Calu3 (cell line): ENCODE data around the gene PPM1H. TPM values are rescaled to one million over a fixed set of nuclear protein-coding genes. Genes with fewer than 3 reads are reported as not detected.
A peak's percentile ranks its signal among the peaks of the same experiment; 100 is the strongest.

ENCODE experiments used
- BruUV-seq: library from RNA; stranded (reverse); fragments of 400-500 nt; replicated peaks from 2 replicates; lab custom pipeline; 2021; lab: Mats Ljungman, UMichigan
- CTCF ChIA-PET: fragments of 300-600 bp; sonication (Branson Sonifier 250); formaldehyde crosslinking; loops from one replicate; lab custom pipeline; 2022; ENCODE audit warnings: antibody characterized with exemption; lab: Charles Lee
- DNase-seq: peaks from one replicate; pipeline ENCODE4 v3.0.0; 2022
- H3K27ac Mint-ChIP-seq: one replicate; pipeline ENCODE4 v1.8.0; 2022; ENCODE audit warnings: mixed read lengths; ENCODE audit not compliant: unreplicated experiment
- H3K27me3 Mint-ChIP-seq: one replicate; pipeline ENCODE4 v1.8.0; 2022; ENCODE audit warnings: mixed read lengths; ENCODE audit not compliant: unreplicated experiment
- H3K36me3 Mint-ChIP-seq: one replicate; pipeline ENCODE4 v1.8.0; 2022; ENCODE audit warnings: mild to moderate bottlenecking, moderate library complexity, mixed read lengths; ENCODE audit not compliant: insufficient read depth, unreplicated experiment
- H3K4me1 Mint-ChIP-seq: one replicate; pipeline ENCODE4 v1.8.0; 2022; ENCODE audit warnings: mild to moderate bottlenecking, low read depth, mixed read lengths; ENCODE audit not compliant: unreplicated experiment
- H3K4me3 Mint-ChIP-seq: one replicate; pipeline ENCODE4 v1.8.0; 2022; ENCODE audit warnings: mild to moderate bottlenecking, low read depth, moderate library complexity, mixed read lengths; ENCODE audit not compliant: unreplicated experiment
- H3K9me3 Mint-ChIP-seq: one replicate; pipeline ENCODE4 v1.8.0; 2022; ENCODE audit warnings: low read depth, mixed read lengths; ENCODE audit not compliant: unreplicated experiment
- CTCF ChIP-seq: fragments of 200-600 bp; IDR thresholded peaks from one replicate; pipeline ENCODE4 v1.8.0; 2022; ENCODE audit warnings: antibody characterized with exemption; ENCODE audit not compliant: unreplicated experiment
- intact Hi-C: fragments of 100-400 bp; cut with micrococcal nuclease; formaldehyde crosslinking; loops from one replicate; pipeline ENCODE4 v1.10.0; 2022; ENCODE audit not compliant: unreplicated experiment
- total RNA-seq: library from RNA; stranded (reverse); gene quantifications from 2 replicates; pipeline ENCODE4 v1.2.3, GENCODE V29; 2022

Gene PPM1H
- total RNA-seq, 1 experiment from 2014 or later: 36.7 TPM

- peak overlapping the region; percentile 95 for H3K27ac Mint-ChIP-seq
- peaks cover 62% of the 10 kb centered on the region for H3K36me3 Mint-ChIP-seq
- BruUV-seq: no TSS peak
- DNase-seq: no peak
- H3K27me3 Mint-ChIP-seq: no peaks in the 10 kb centered on the region
- intact Hi-C loops: loop anchor here (2.0 kb wide), 2 partner anchors 121 to 129 kb away; no protein-coding TSS in a partner anchor
- H3K4me1 Mint-ChIP-seq: peaks cover 18% of the 10 kb centered on the region
- peak overlapping the region; percentile 88 for H3K4me3 Mint-ChIP-seq
- TF ChIP-seq CTCF: no peak
- CTCF ChIA-PET: interaction anchor here (0.6 to 1.7 kb wide), 4 partner anchors 22 to 286 kb away, joined by 3 to 13 read pairs (median 4); no protein-coding TSS in a partner anchor
- no peaks in the 10 kb centered on the region for H3K9me3 Mint-ChIP-seq
These were observed 331.2 kb downstream of the PPM1H start for GRCh38 chr12:62603811-62604098.

GRCh38 chr12:62603061-62603810 is 331.7 kb downstream of the PPM1H start:
- no TSS peak for BruUV-seq
- peak overlapping the region; percentile 99 for H3K27ac Mint-ChIP-seq
- peak; percentile 92 for DNase-seq
- H3K27me3 Mint-ChIP-seq: no peaks in the 10 kb centered on the region
- H3K4me1 Mint-ChIP-seq: peaks cover 18% of the 10 kb centered on the region
- peak; percentile 47 for TF ChIP-seq CTCF
- no peaks in the 10 kb centered on the region for H3K9me3 Mint-ChIP-seq
- CTCF ChIA-PET: interaction anchor here (0.6 to 1.7 kb wide), 11 partner anchors 12 to 287 kb away, joined by 3 to 13 read pairs (median 5); partner anchors contain the start of gene MON2
- intact Hi-C loops: no loop called here
- H3K36me3 Mint-ChIP-seq: peaks cover 60% of the 10 kb centered on the region
- peak overlapping the region; percentile 88 for H3K4me3 Mint-ChIP-seq

- Mint-ChIP-seq H3K27me3 (no peaks in the 10 kb centered on the region), H3K9me3 (no peaks in the 10 kb centered on the region), H3K4me3 (peak overlapping the region; percentile 88), H3K36me3 (peaks cover 60% of the 10 kb centered on the region), H3K27ac (peak overlapping the region; percentile 99), H3K4me1 (peaks cover 18% of the 10 kb centered on the region)
- DNase-seq: peak; percentile 88
- intact Hi-C loops: loop anchor here (1.0 kb wide), 1 partner anchor 192 kb away; no protein-coding TSS in a partner anchor
- CTCF ChIA-PET: interaction anchor here (0.6 to 1.7 kb wide), 10 partner anchors 13 to 197 kb away, joined by 3 to 13 read pairs (median 4); partner anchors contain the start of gene MON2
- no TSS peak for BruUV-seq
- no peak for TF ChIP-seq CTCF
These were observed 332.5 kb downstream of the PPM1H start for GRCh38 chr12:62602255-62603060.

GRCh38 chr12:62601765-62602164 is 333.2 kb downstream of the PPM1H start:
- BruUV-seq: no TSS peak
- CTCF ChIA-PET: interaction anchor here (0.9 to 1.7 kb wide), 3 partner anchors 16 to 192 kb away, joined by 3 to 10 read pairs (median 3); no protein-coding TSS in a partner anchor
- no peaks in the 10 kb centered on the region for H3K9me3 Mint-ChIP-seq
- no peaks in the 10 kb centered on the region for H3K27me3 Mint-ChIP-seq
- DNase-seq: no peak
- TF ChIP-seq CTCF: no peak
- H3K4me1 Mint-ChIP-seq: peaks cover 17% of the 10 kb centered on the region
- intact Hi-C loops: loop anchor here (1.0 kb wide), 1 partner anchor 193 kb away; no protein-coding TSS in a partner anchor
- peak overlapping the region; percentile 99 for H3K27ac Mint-ChIP-seq
- H3K36me3 Mint-ChIP-seq: peaks cover 56% of the 10 kb centered on the region
- H3K4me3 Mint-ChIP-seq: peak overlapping the region; percentile 88
